SU-DHL-6 (cell line): ENCODE data around the gene ART1.

ENCODE experiments used
- EZH2phosphoT487 ChIP-seq: fragments of 200-600 bp; sonication (generic), shearing (Covaris generic); conservative IDR thresholded peaks from 2 replicates; pipeline ENCODE4 v1.6.1; 2018; ENCODE audit warnings: mild to moderate bottlenecking, antibody characterized with exemption, low read length, moderate library complexity, mixed read lengths
- TF ChIP-seq, protein P1 (sequence below): fragments of 200-600 bp; sonication (generic); IDR thresholded peaks from one replicate; pipeline ENCODE4 v1.5.1; 2017; ENCODE audit warnings: antibody characterized with exemption, mild to moderate bottlenecking, low read length, moderate library complexity; ENCODE audit not compliant: insufficient read depth, poor library complexity, severe bottlenecking

DNA sequence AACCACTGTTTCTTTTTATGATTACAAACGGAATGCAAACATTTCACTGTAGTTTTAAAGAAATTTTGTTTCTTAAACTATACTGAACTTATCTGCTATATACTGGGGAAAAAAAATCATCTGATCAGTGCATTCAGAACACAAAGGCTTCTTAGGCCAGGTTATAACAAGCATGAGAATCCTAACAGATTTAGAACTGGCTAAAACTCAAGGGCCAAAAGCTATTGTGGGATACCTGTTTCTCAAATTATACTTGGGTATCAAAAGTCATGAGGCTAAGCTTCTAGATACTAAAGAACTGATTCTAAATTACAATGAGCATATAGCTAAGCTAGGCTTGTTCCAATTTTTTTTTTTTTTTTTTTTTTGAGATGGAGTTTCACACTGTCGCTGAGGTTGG lies 56.0 kb downstream of the ART1 start:
- TF ChIP-seq, protein P1, sequence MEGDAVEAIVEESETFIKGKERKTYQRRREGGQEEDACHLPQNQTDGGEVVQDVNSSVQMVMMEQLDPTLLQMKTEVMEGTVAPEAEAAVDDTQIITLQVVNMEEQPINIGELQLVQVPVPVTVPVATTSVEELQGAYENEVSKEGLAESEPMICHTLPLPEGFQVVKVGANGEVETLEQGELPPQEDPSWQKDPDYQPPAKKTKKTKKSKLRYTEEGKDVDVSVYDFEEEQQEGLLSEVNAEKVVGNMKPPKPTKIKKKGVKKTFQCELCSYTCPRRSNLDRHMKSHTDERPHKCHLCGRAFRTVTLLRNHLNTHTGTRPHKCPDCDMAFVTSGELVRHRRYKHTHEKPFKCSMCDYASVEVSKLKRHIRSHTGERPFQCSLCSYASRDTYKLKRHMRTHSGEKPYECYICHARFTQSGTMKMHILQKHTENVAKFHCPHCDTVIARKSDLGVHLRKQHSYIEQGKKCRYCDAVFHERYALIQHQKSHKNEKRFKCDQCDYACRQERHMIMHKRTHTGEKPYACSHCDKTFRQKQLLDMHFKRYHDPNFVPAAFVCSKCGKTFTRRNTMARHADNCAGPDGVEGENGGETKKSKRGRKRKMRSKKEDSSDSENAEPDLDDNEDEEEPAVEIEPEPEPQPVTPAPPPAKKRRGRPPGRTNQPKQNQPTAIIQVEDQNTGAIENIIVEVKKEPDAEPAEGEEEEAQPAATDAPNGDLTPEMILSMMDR = no peak
- TF ChIP-seq EZH2phosphoT487 = no peak
